ENCODE measurements around the gene SLC6A11.

DNA sequence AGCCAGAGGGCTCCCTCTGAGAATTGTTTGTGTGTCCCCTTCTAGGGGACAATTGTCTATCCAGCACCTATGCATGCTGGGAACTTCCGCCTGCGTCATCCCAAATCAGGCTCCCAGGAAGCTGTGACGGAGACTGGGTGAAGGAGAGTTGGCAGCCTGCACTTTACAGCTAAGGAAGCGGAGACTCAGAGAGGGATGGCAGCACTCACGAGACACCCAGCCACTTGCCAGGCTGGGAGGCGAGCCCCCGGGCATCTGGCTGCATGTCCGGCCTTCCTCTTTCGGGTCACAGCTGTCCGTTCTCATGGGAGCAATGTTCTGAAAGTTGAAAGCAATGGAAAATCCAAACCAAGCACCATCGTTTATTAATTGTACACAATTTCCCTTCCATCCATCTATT, 45.5 kb upstream of the SLC6A11 start:
- TF ChIP-seq ATF7 (IDR thresholded peaks at IDR 0.05) (no peak), ATF7 (CRISPR knock-in tag; IDR thresholded peaks at IDR 0.05) (no peak), NR2C2 (CRISPR knock-in tag; IDR thresholded peaks at IDR 0.05; ENCODE audit: borderline replicate concordance) (no peak), ELF4 (CRISPR knock-in tag; IDR thresholded peaks at IDR 0.05; ENCODE audit: borderline replicate concordance) (no peak), ZNF224 (CRISPR knock-in tag; IDR thresholded peaks at IDR 0.05) (no peak), NR1H2 (CRISPR knock-in tag; IDR thresholded peaks at IDR 0.05; ENCODE audit: borderline replicate concordance, low read depth) (no peak), ERF (CRISPR knock-in tag; IDR thresholded peaks at IDR 0.05) (no peak), POLR2A (IDR thresholded peaks at IDR 0.05; ENCODE audit: insufficient read depth in 1 of 2, low read depth in 2 of 2, low read length in 2 of 2) (no peak)
- TF ChIP-seq, protein P1, sequence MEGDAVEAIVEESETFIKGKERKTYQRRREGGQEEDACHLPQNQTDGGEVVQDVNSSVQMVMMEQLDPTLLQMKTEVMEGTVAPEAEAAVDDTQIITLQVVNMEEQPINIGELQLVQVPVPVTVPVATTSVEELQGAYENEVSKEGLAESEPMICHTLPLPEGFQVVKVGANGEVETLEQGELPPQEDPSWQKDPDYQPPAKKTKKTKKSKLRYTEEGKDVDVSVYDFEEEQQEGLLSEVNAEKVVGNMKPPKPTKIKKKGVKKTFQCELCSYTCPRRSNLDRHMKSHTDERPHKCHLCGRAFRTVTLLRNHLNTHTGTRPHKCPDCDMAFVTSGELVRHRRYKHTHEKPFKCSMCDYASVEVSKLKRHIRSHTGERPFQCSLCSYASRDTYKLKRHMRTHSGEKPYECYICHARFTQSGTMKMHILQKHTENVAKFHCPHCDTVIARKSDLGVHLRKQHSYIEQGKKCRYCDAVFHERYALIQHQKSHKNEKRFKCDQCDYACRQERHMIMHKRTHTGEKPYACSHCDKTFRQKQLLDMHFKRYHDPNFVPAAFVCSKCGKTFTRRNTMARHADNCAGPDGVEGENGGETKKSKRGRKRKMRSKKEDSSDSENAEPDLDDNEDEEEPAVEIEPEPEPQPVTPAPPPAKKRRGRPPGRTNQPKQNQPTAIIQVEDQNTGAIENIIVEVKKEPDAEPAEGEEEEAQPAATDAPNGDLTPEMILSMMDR (CRISPR knock-in tag; IDR thresholded peaks at IDR 0.05): no peak
- TF ChIP-seq, protein P2, sequence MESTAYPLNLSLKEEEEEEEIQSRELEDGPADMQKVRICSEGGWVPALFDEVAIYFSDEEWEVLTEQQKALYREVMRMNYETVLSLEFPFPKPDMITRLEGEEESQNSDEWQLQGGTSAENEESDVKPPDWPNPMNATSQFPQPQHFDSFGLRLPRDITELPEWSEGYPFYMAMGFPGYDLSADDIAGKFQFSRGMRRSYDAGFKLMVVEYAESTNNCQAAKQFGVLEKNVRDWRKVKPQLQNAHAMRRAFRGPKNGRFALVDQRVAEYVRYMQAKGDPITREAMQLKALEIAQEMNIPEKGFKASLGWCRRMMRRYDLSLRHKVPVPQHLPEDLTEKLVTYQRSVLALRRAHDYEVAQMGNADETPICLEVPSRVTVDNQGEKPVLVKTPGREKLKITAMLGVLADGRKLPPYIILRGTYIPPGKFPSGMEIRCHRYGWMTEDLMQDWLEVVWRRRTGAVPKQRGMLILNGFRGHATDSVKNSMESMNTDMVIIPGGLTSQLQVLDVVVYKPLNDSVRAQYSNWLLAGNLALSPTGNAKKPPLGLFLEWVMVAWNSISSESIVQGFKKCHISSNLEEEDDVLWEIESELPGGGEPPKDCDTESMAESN (CRISPR knock-in tag; conservative IDR thresholded peaks at IDR 0.05): no peak

Data from HepG2 (cell line).